ENCODE data around the gene SFTPA1.

DNA sequence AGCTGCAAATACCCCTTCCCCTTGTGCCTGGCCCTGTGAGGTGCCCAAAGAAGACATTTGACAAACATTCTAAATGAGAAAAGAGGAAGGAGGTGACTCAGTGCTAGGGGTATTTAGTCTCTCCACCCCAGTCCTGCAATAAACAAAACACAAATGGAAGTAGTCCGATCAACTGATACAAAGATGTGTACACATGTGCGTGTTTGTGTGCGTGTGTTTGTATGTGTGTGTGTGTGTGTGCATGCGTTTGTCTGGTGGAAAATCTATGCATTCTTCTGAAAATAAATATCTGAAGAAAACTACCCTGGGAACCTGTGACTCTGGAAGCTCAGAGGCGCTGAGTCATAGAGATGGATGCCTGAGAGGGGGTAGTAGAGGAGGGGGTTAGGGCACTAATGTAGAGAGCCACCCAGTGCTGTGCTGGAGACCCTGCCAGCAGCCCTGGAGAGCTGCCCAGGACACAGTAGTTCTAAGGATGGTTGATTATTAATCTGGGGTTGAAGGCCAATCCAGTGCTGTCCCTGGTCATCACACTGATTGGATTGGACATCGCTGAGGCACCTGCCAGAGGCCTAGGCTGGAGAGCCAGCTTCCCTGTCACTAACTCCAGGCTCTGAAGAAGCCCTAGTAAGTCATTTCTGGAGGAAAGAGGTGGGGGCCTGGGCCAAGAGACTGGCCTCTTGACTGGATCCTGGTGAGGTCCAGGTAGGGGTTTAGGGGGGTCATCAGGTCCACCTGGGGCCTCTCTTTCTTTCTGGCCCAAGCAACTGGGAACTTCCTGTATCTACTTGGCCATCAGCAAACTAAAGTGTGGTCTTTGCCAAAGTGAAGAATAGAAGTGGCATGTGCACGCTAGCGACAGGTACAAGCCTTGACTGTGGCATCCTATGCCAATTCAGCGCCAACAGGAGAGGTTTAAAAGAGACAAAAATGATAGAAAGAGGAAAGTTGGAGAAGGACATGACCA is 18.5 kb downstream of the SFTPA1 start:
- TF ChIP-seq RARB (CRISPR knock-in tag; IDR thresholded peaks at IDR 0.05) (no peak), ISL1 (CRISPR knock-in tag; IDR thresholded peaks at IDR 0.05) (no peak), TCF4 (CRISPR knock-in tag; IDR thresholded peaks at IDR 0.05; ENCODE audit: borderline replicate concordance) (no peak), ARNTL (CRISPR knock-in tag; IDR thresholded peaks at IDR 0.05; ENCODE audit: borderline replicate concordance, low read depth) (no peak), ZFP3 (CRISPR knock-in tag; IDR thresholded peaks at IDR 0.05) (no peak), GLIS3 (CRISPR knock-in tag; IDR thresholded peaks at IDR 0.05) (no peak)
- TF ChIP-seq, protein P1, sequence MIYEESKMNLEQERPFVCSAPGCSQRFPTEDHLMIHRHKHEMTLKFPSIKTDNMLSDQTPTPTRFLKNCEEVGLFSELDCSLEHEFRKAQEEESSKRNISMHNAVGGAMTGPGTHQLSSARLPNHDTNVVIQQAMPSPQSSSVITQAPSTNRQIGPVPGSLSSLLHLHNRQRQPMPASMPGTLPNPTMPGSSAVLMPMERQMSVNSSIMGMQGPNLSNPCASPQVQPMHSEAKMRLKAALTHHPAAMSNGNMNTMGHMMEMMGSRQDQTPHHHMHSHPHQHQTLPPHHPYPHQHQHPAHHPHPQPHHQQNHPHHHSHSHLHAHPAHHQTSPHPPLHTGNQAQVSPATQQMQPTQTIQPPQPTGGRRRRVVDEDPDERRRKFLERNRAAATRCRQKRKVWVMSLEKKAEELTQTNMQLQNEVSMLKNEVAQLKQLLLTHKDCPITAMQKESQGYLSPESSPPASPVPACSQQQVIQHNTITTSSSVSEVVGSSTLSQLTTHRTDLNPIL (CRISPR knock-in tag; IDR thresholded peaks at IDR 0.05; ENCODE audit: low read depth): no peak
- TF ChIP-seq, protein P2, sequence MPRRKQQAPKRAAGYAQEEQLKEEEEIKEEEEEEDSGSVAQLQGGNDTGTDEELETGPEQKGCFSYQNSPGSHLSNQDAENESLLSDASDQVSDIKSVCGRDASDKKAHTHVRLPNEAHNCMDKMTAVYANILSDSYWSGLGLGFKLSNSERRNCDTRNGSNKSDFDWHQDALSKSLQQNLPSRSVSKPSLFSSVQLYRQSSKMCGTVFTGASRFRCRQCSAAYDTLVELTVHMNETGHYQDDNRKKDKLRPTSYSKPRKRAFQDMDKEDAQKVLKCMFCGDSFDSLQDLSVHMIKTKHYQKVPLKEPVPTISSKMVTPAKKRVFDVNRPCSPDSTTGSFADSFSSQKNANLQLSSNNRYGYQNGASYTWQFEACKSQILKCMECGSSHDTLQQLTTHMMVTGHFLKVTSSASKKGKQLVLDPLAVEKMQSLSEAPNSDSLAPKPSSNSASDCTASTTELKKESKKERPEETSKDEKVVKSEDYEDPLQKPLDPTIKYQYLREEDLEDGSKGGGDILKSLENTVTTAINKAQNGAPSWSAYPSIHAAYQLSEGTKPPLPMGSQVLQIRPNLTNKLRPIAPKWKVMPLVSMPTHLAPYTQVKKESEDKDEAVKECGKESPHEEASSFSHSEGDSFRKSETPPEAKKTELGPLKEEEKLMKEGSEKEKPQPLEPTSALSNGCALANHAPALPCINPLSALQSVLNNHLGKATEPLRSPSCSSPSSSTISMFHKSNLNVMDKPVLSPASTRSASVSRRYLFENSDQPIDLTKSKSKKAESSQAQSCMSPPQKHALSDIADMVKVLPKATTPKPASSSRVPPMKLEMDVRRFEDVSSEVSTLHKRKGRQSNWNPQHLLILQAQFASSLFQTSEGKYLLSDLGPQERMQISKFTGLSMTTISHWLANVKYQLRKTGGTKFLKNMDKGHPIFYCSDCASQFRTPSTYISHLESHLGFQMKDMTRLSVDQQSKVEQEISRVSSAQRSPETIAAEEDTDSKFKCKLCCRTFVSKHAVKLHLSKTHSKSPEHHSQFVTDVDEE (CRISPR knock-in tag; IDR thresholded peaks at IDR 0.05): no peak

Data from SK-N-SH treated with all-trans-retinoic acid at 6 μM for 48 hours (cell line).